DOHH2 (cell line): ENCODE measurements around the gene HOATZ.

ENCODE experiments used
- H3F3A ChIP-seq: fragments of 200-600 bp; sonication (generic), shearing (Covaris generic); 2 replicates; pipeline ENCODE4 v1.6.0; 2016; ENCODE audit warnings: antibody characterized with exemption, mild to moderate bottlenecking; ENCODE audit not compliant: control insufficient read depth, insufficient read depth
- H3K27ac ChIP-seq: fragments of 200-600 bp; sonication (generic); 2 replicates; pipeline ENCODE4 v1.5.1; 2014; ENCODE audit warnings: low read depth, mild to moderate bottlenecking, low read length, moderate library complexity
- H3K27me3 ChIP-seq: fragments of 200-600 bp; sonication (generic); 2 replicates; pipeline ENCODE4 v1.6.1; 2014; ENCODE audit warnings: mild to moderate bottlenecking, low read length, mixed read lengths; ENCODE audit not compliant: control insufficient read depth
- H3K36me3 ChIP-seq: fragments of 200-600 bp; sonication (generic); 2 replicates; pipeline ENCODE4 v1.6.1; 2014; ENCODE audit warnings: mild to moderate bottlenecking, low read length, moderate library complexity, mixed read lengths; ENCODE audit not compliant: control insufficient read depth
- H3K4me1 ChIP-seq: fragments of 200-600 bp; sonication (generic); 2 replicates; pipeline ENCODE4 v1.6.1; 2014; ENCODE audit warnings: mild to moderate bottlenecking, low read length, mixed read lengths; ENCODE audit not compliant: control insufficient read depth
- H3K4me2 ChIP-seq: fragments of 200-600 bp; sonication (generic); 2 replicates; pipeline ENCODE4 v1.6.0; 2014; ENCODE audit warnings: mild to moderate bottlenecking, low read length, moderate library complexity
- H3K4me3 ChIP-seq: fragments of 200-600 bp; sonication (generic); 2 replicates; pipeline ENCODE4 v1.5.1; 2014; ENCODE audit warnings: mild to moderate bottlenecking, low read length, mixed read lengths
- H3K79me2 ChIP-seq: fragments of 200-600 bp; sonication (generic); 2 replicates; pipeline ENCODE4 v1.6.1; 2014; ENCODE audit warnings: mild to moderate bottlenecking, low read length, mixed read lengths; ENCODE audit not compliant: control insufficient read depth
- H3K9me2 ChIP-seq: fragments of 200-600 bp; sonication (generic); replicated peaks from 2 replicates; pipeline ENCODE4 v1.6.1; 2014; ENCODE audit warnings: mild to moderate bottlenecking, low read length, mixed read lengths; ENCODE audit not compliant: control insufficient read depth
- H3K9me3 ChIP-seq: fragments of 200-600 bp; sonication (generic); 2 replicates; pipeline ENCODE4 v1.6.1; 2014; ENCODE audit warnings: antibody characterized with exemption, low read length, mixed read lengths; ENCODE audit not compliant: control insufficient read depth, insufficient read depth
- H4K20me1 ChIP-seq: fragments of 200-600 bp; sonication (generic); 2 replicates; pipeline ENCODE4 v1.6.0; 2014; ENCODE audit warnings: low read depth, mild to moderate bottlenecking, antibody characterized with exemption, low read length, moderate library complexity; ENCODE audit not compliant: control insufficient read depth, insufficient read depth
- CTCF ChIP-seq: fragments of 200-600 bp; sonication (generic); IDR thresholded peaks from one replicate; pipeline ENCODE4 v1.5.1; 2014; ENCODE audit warnings: antibody characterized with exemption, mild to moderate bottlenecking, low read depth, low read length; ENCODE audit not compliant: poor library complexity, severe bottlenecking
- EZH2phosphoT487 ChIP-seq: fragments of 200-600 bp; sonication (generic); IDR thresholded peaks from 2 replicates; pipeline ENCODE4 v1.6.1; 2017; ENCODE audit warnings: borderline replicate concordance, mild to moderate bottlenecking, antibody characterized with exemption, low read length, moderate library complexity, mixed read lengths

The HOATZ gene

GRCh38 chr11:111472228-111472627 lies 42.4 kb upstream of the HOATZ start:
- Histone ChIP-seq H3K79me2 (no peaks in the 10 kb centered on the region), H4K20me1 (no peaks in the 10 kb centered on the region), H3K27me3 (peaks cover 15% of the 10 kb centered on the region), H3K4me2 (no peak overlapping the region), H3K36me3 (no peaks in the 10 kb centered on the region), H3K9me3 (0 out of 2 replicates have a peak, but pooled peaks cover 3% of the 10 kb centered on the region), H3K27ac (no peak overlapping the region), H3K9me2 (no peaks in the 10 kb centered on the region), H3K4me3 (no peak overlapping the region), H3F3A (no peaks in the 10 kb centered on the region), H3K4me1 (no peaks in the 10 kb centered on the region)
- TF ChIP-seq EZH2phosphoT487 = no peak
- no peak for TF ChIP-seq CTCF

GRCh38 chr11:111474432-111474831 lies 40.1 kb upstream of the HOATZ start:
- no peaks in the 10 kb centered on the region for H3K79me2 ChIP-seq

GRCh38 chr11:111476366-111476765 lies 38.2 kb upstream of the HOATZ start:
- Histone ChIP-seq H3K9me3 (peaks cover 7% of the 10 kb centered on the region; the same call in 1 of the 2 replicates), H3K27me3 (no peaks in the 10 kb centered on the region), H3K9me2 (no peaks in the 10 kb centered on the region), H3K27ac (no peak overlapping the region), H3K36me3 (no peaks in the 10 kb centered on the region), H3F3A (no peaks in the 10 kb centered on the region), H3K4me1 (peaks cover 17% of the 10 kb centered on the region), H4K20me1 (no peaks in the 10 kb centered on the region), H3K79me2 (no peaks in the 10 kb centered on the region), H3K4me2 (no peak overlapping the region), H3K4me3 (no peak overlapping the region)
- TF ChIP-seq CTCF (no peak), EZH2phosphoT487 (no peak)

More at GRCh38 chr11:111474432-111474831, 40.1 kb upstream of the HOATZ start:
- H3K9me2 ChIP-seq = no peaks in the 10 kb centered on the region
- no peak overlapping the region for H3K27ac ChIP-seq
- no peak overlapping the region for H3K4me2 ChIP-seq
- TF ChIP-seq CTCF (no peak), EZH2phosphoT487 (no peak)
- peaks cover 6% of the 10 kb centered on the region for H3K4me1 ChIP-seq
- H3K27me3 ChIP-seq = no peaks in the 10 kb centered on the region
- H3K4me3 ChIP-seq = no peak overlapping the region
- H4K20me1 ChIP-seq = no peaks in the 10 kb centered on the region
- H3K9me3 ChIP-seq = 0 out of 2 replicates have a peak, but pooled peaks cover 3% of the 10 kb centered on the region
- H3K36me3 ChIP-seq = no peaks in the 10 kb centered on the region
- H3F3A ChIP-seq = no peaks in the 10 kb centered on the region
